Calu3 (cell line): ENCODE data around the gene HMGN3. TPM values are rescaled to one million over a fixed set of nuclear protein-coding genes. Genes with fewer than 3 reads are reported as not detected.

Experiments
- BruUV-seq: library from RNA; stranded (reverse); fragments of 400-500 nt; replicated peaks from 2 replicates; lab custom pipeline; 2021; lab: Mats Ljungman, UMichigan
- CTCF ChIA-PET: fragments of 300-600 bp; sonication (Branson Sonifier 250); formaldehyde crosslinking; loops from one replicate; lab custom pipeline; 2022; ENCODE audit warnings: antibody characterized with exemption; lab: Charles Lee
- DNase-seq: peaks from one replicate; pipeline ENCODE4 v3.0.0; 2022
- H3K27ac Mint-ChIP-seq: one replicate; pipeline ENCODE4 v1.8.0; 2022; ENCODE audit warnings: mixed read lengths; ENCODE audit not compliant: unreplicated experiment
- H3K27me3 Mint-ChIP-seq: one replicate; pipeline ENCODE4 v1.8.0; 2022; ENCODE audit warnings: mixed read lengths; ENCODE audit not compliant: unreplicated experiment
- H3K36me3 Mint-ChIP-seq: one replicate; pipeline ENCODE4 v1.8.0; 2022; ENCODE audit warnings: mild to moderate bottlenecking, moderate library complexity, mixed read lengths; ENCODE audit not compliant: insufficient read depth, unreplicated experiment
- H3K4me1 Mint-ChIP-seq: one replicate; pipeline ENCODE4 v1.8.0; 2022; ENCODE audit warnings: mild to moderate bottlenecking, low read depth, mixed read lengths; ENCODE audit not compliant: unreplicated experiment
- H3K4me3 Mint-ChIP-seq: one replicate; pipeline ENCODE4 v1.8.0; 2022; ENCODE audit warnings: mild to moderate bottlenecking, low read depth, moderate library complexity, mixed read lengths; ENCODE audit not compliant: unreplicated experiment
- H3K9me3 Mint-ChIP-seq: one replicate; pipeline ENCODE4 v1.8.0; 2022; ENCODE audit warnings: low read depth, mixed read lengths; ENCODE audit not compliant: unreplicated experiment
- intact Hi-C: fragments of 100-400 bp; cut with micrococcal nuclease; formaldehyde crosslinking; loops from one replicate; pipeline ENCODE4 v1.10.0; 2022; ENCODE audit not compliant: unreplicated experiment
- total RNA-seq: library from RNA; stranded (reverse); gene quantifications from 2 replicates; pipeline ENCODE4 v1.2.3, GENCODE V29; 2022
- TF ChIP-seq, protein P1 (sequence below): fragments of 200-600 bp; IDR thresholded peaks from one replicate; pipeline ENCODE4 v1.8.0; 2022; ENCODE audit warnings: antibody characterized with exemption; ENCODE audit not compliant: unreplicated experiment

The HMGN3 gene
- total RNA-seq, 1 experiment from 2014 or later = 104 TPM

DNA sequence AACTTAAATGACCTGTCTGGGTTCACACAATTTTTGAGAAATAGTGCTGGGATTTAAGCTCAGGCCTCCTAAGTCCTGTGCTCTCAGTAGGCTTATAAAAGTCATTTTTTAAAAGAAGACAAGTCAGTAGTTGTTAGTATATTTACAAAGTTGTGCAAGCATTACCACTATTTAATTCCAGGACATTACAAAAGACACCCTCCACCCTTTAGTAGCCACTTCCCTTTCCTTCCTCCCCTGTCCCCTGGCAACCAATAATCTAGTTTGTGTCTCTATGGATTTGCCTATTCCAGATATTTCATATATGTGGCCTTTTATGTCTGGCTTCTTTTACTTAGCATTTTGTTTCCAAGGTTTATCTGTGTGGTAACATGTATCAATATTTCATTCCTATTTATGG lies 37.6 kb downstream of the HMGN3 start:
- no peak for DNase-seq
- CTCF ChIA-PET = no interaction called here
- Mint-ChIP-seq H3K27ac (no peak overlapping the region), H3K27me3 (no peaks in the 10 kb centered on the region), H3K4me1 (peaks cover 5% of the 10 kb centered on the region), H3K9me3 (no peaks in the 10 kb centered on the region), H3K36me3 (peaks cover 8% of the 10 kb centered on the region), H3K4me3 (no peak overlapping the region)
- TF ChIP-seq, protein P1, sequence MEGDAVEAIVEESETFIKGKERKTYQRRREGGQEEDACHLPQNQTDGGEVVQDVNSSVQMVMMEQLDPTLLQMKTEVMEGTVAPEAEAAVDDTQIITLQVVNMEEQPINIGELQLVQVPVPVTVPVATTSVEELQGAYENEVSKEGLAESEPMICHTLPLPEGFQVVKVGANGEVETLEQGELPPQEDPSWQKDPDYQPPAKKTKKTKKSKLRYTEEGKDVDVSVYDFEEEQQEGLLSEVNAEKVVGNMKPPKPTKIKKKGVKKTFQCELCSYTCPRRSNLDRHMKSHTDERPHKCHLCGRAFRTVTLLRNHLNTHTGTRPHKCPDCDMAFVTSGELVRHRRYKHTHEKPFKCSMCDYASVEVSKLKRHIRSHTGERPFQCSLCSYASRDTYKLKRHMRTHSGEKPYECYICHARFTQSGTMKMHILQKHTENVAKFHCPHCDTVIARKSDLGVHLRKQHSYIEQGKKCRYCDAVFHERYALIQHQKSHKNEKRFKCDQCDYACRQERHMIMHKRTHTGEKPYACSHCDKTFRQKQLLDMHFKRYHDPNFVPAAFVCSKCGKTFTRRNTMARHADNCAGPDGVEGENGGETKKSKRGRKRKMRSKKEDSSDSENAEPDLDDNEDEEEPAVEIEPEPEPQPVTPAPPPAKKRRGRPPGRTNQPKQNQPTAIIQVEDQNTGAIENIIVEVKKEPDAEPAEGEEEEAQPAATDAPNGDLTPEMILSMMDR = no peak
- intact Hi-C loops = no loop called here
- BruUV-seq = no TSS peak

DNA sequence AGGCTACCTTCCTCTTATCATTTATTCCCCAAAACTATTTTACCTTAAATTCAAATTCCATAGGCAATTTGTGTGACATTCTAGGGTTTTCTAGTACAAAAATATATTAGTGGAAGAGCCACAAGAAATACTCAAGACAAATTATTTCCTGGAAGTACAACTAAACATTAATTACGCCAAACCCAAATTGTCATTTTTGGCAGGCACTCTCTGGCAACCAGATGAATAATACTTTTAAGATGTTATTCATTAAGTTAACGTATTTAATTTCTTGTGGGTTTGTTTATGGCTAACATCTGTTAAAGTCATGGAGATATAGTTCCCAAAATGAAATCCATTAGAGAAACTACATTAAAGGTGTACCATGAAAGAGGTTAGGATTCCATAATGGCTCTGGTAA lies 40.5 kb downstream of the HMGN3 start:
- H3K36me3 Mint-ChIP-seq = no peaks in the 10 kb centered on the region
- peaks cover 8% of the 10 kb centered on the region for H3K9me3 Mint-ChIP-seq
- CTCF ChIA-PET = no interaction called here
- no peak overlapping the region for H3K4me3 Mint-ChIP-seq
- intact Hi-C loops = no loop called here
- BruUV-seq = no TSS peak
- no peak for DNase-seq
- no peaks in the 10 kb centered on the region for H3K4me1 Mint-ChIP-seq
- H3K27me3 Mint-ChIP-seq = no peaks in the 10 kb centered on the region
- H3K27ac Mint-ChIP-seq = no peak overlapping the region
- TF ChIP-seq, protein P1 = no peak

DNA sequence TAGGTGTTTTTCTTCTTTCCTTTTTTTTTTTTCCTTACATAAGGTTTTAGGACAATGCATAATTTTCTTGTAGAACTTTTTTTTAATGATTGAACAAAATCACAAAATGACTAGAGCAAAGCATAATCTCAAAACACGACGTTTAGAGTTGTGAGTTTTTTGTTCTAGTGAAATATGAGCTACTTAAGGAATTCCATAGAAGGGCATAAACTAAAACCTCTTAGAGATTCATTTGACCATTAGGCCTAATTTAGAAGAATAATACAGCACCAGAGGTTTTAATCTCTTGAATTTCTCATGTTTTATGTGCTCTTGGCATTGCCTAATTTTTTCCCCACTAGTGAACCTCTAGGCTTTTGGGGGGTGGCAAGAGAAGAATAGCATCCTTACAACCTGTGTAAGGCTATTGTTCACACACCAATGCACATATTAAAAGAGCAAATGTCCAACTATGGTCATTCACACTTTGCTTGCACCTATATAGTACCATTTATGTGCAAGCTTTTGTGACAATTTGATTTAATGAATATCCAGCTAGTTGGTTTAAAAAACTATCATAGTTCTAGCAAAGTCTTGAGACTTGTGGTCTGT lies 44.6 kb downstream of the HMGN3 start:
- TF ChIP-seq, protein P1 = no peak
- no peak for DNase-seq
- H3K4me1 Mint-ChIP-seq = no peaks in the 10 kb centered on the region
- BruUV-seq = no TSS peak
- peaks cover 8% of the 10 kb centered on the region for H3K9me3 Mint-ChIP-seq
- no peaks in the 10 kb centered on the region for H3K27me3 Mint-ChIP-seq
- no peaks in the 10 kb centered on the region for H3K36me3 Mint-ChIP-seq
- CTCF ChIA-PET = no interaction called here
- intact Hi-C loops = no loop called here
- H3K27ac Mint-ChIP-seq = no peak overlapping the region
- no peak overlapping the region for H3K4me3 Mint-ChIP-seq

DNA sequence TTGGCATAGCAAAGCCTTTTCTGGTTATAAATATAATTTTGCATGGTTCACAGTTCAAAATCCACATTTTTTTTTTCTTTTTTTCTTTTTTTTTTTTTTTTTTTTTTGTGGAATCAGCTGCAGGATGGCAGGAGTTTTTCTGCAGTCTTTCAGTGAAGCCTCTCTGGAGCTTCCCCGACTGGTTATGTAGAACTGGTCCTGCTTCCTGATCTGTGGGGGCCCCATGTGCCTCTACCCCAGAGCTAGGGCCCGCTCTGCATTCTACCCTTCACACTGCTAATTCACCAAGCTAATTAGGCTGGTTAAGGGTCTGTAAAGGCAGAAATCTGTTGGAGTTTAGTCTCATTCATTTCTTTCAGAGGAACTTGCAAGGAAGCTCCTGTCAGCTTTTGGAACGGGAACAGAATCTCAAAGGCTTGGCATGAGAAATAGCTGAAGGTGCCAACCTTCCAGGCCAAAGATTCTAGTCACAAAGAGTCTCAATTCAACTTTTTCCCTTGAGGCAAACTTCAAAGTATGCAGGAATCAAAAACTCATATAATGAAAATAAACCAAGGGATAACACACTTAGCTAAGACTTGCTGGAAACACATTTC lies 45.5 kb downstream of the HMGN3 start:
- no TSS peak for BruUV-seq
- no peak overlapping the region for H3K4me3 Mint-ChIP-seq
- H3K27me3 Mint-ChIP-seq = no peaks in the 10 kb centered on the region
- intact Hi-C loops = no loop called here
- H3K36me3 Mint-ChIP-seq = no peaks in the 10 kb centered on the region
- no peak overlapping the region for H3K27ac Mint-ChIP-seq
- H3K9me3 Mint-ChIP-seq = peaks cover 8% of the 10 kb centered on the region
- TF ChIP-seq, protein P1 = no peak
- CTCF ChIA-PET = interaction anchor here (1.1 kb wide), 1 partner anchor 13 kb away, joined by 3 read pairs; no protein-coding TSS in a partner anchor
- no peaks in the 10 kb centered on the region for H3K4me1 Mint-ChIP-seq
- no peak for DNase-seq
